Measurements from ENCODE around the gene MRPS22. TPM values are rescaled to one million over a fixed set of nuclear protein-coding genes. Genes with fewer than 3 reads are reported as not detected.

The MRPS22 gene
- total and polyA plus RNA-seq, 2 of the 8 experiments (the other 6 are each of a cell fraction or from before 2014, with no cell fraction given) = 28.3 to 45.8 TPM

DNA sequence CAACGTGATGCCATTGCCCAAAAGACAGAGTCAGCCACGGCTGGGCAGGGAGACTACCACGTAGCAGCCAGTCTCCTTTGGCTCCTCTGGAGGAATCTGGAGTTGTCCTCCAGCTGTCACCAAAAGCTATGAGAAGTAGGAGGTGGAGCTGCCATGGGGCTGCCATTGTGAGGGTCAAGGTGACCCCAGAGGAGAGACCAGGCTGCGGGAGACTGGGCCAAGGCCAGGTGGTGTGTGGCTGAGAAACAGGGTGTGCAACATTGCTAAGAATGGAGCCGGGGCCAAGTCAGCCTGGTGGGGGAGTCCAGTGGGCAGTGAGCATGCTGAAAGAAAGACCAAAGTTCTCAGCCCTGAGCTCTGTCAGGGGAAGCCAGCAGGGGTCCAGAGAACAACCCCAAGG is 29.9 kb upstream of the MRPS22 start:
- ChIA-PET POLR2A (ENCODE audit: partially characterized antibody) (no interaction called here), CTCF (ENCODE audit: partially characterized antibody) (interaction anchor here (1.2 to 8.6 kb wide), 4 partner anchors 9 to 330 kb away, joined by 3 to 103 read pairs (median 10); no protein-coding TSS in a partner anchor)

More for the DNA sequence above, 29.9 kb upstream of the MRPS22 start:
- no peaks in the 10 kb centered on the region for H3K79me1 ChIP-seq (ENCODE audit: low read depth, low read length)
- H3K9me3 ChIP-seq (ENCODE audit: insufficient read depth in 2 of 2, low read depth in 1 of 2, low read length in 1 of 2) = no peaks in the 10 kb centered on the region
- H2AFZ ChIP-seq (ENCODE audit: low read length) = no peak overlapping the region
- H2BK15ac ChIP-seq (ENCODE audit: low read length) = no peak overlapping the region
- H2BK20ac ChIP-seq (ENCODE audit: low read length) = no peak overlapping the region
- no peak overlapping the region for H3K4ac ChIP-seq (replicated peaks; ENCODE audit: insufficient read length, low read depth, low read length)
- H3K36me3 ChIP-seq (ENCODE audit: control insufficient read depth in 2 of 4, insufficient read depth in 4 of 4, low read length in 3 of 4) = no peaks in the 10 kb centered on the region
- peaks cover 0 to 4% (median 2%) of the 10 kb centered on the region in 4 experiments; a peak in 5 of 7 replicates for H3K4me1 ChIP-seq (replicated peaks in 1 of 4; ENCODE audit: control insufficient read depth in 3 of 4, insufficient read depth in 4 of 4, low read length in 3 of 4)
- H3K23ac ChIP-seq (ENCODE audit: insufficient read length) = no peak overlapping the region
- H4K5ac ChIP-seq (ENCODE audit: insufficient read length, low read depth, low read length) = no peak overlapping the region
- DNase-seq (ENCODE audit: low read depth in 1 of 2, low spot score in 2 of 2) = no peak
- no peak overlapping the region for H3K18ac ChIP-seq (ENCODE audit: extremely low read depth, low read length)
- no peak overlapping the region for H3K4me3 ChIP-seq (ENCODE audit: extremely low read depth in 1 of 4, insufficient read depth in 2 of 4, low read depth in 3 of 4, low read length in 4 of 4)
- no peaks in the 10 kb centered on the region for H3K79me2 ChIP-seq (ENCODE audit: control insufficient read depth in 1 of 2, insufficient read depth in 2 of 2, low read length in 2 of 2)
- no peak overlapping the region for H4K91ac ChIP-seq (replicated peaks; ENCODE audit: insufficient read length, low read length)
- no peak overlapping the region for H2BK120ac ChIP-seq (replicated peaks; ENCODE audit: low read depth, low read length)
- FAIRE-seq = no peak
- no peaks in the 10 kb centered on the region for H4K20me1 ChIP-seq (replicated peaks in 1 of 2; ENCODE audit: control insufficient read depth in 1 of 2, insufficient read depth in 2 of 2, low read length in 2 of 2)
- H3K23me2 ChIP-seq (ENCODE audit: low read depth, low read length) = peaks cover 1% of the 10 kb centered on the region; the same call in 1 of the 2 replicates
- no peak overlapping the region for H3K4me2 ChIP-seq (ENCODE audit: insufficient read depth in 1 of 2, low read depth in 2 of 2, low read length in 2 of 2)
- H3K14ac ChIP-seq (ENCODE audit: insufficient read length) = no peak overlapping the region
- no peak overlapping the region for H4K8ac ChIP-seq (ENCODE audit: extremely low read depth, insufficient read depth, low read length)
- no peak overlapping the region for H3K27ac ChIP-seq (ENCODE audit: low read depth, low read length)
- WGBS, 2 experiments (ENCODE audit: extremely low coverage in 1 of 2, insufficient coverage in 1 of 2, insufficient read length in 1 of 2, insufficient replicate concordance in 2 of 2, low coverage in 1 of 2, low lambda C conversion rate in 2 of 2, missing lambda C conversion rate in 1 of 2) = 79% methylated on average over 5 of the region's 5 CpGs; no CpG with 5 or more reads in 1 of the 2 experiments
- no peak overlapping the region for H2BK12ac ChIP-seq (ENCODE audit: low read depth, low read length)
- H2BK5ac ChIP-seq (ENCODE audit: low read depth, low read length) = no peak overlapping the region
- no peaks in the 10 kb centered on the region for H3K27me3 ChIP-seq (replicated peaks in 1 of 4; ENCODE audit: control insufficient read depth in 3 of 4, extremely low read depth in 1 of 4, insufficient read depth in 3 of 4, low read length in 3 of 4)
- H3K56ac ChIP-seq (replicated peaks; ENCODE audit: insufficient read length, low read depth, low read length) = no peak overlapping the region
- no peak overlapping the region for H3K9ac ChIP-seq (replicated peaks in 1 of 4; ENCODE audit: extremely low read depth in 1 of 4, low read depth in 3 of 4, low read length in 3 of 4)
- H2AK5ac ChIP-seq (ENCODE audit: low read depth, low read length) = no peak overlapping the region

All from H1 (cell line).